NCI-H1436 (cell line): Measurements from ENCODE around the gene RIMS3.
A peak's percentile ranks its signal among the peaks of the same experiment; 100 is the strongest.
"Not testable (repeated sequence)": the region's sequence is repeated elsewhere in the genome, so short reads cannot be mapped to it uniquely, and the experiment has no call there.

ENCODE experiments used
- DNase-seq: peaks from one replicate; lab custom pipeline; 2025; lab: John Stamatoyannopoulos, UW

Gene RIMS3

GRCh38 chr1:40630488-40631223 is 34.8 kb downstream of the RIMS3 start:
- DNase-seq, result peak; percentile 16

DNA sequence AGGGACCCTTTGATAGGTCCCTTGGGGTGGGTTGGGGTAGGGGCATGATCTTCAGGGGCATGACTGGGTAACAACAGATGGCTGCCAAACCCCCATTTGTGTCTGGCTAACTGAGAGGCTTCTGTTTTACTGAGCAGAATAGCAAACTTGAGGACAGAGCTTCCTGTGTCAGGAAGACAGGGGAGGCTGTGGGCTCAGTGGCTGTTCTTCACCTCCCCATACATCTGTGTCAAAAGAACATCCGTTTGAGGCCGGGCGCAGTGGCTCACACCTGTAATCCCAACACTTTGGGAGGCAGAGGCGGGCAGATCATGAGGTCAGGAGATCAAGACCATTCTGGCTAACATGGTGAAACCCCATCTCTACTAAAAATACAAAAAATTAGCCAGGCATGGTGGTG is 35.9 kb downstream of the RIMS3 start:
- DNase-seq, result not testable (repeated sequence)

GRCh38 chr1:40628903-40629292 is 36.6 kb downstream of the RIMS3 start:
- no peak for DNase-seq

DNA sequence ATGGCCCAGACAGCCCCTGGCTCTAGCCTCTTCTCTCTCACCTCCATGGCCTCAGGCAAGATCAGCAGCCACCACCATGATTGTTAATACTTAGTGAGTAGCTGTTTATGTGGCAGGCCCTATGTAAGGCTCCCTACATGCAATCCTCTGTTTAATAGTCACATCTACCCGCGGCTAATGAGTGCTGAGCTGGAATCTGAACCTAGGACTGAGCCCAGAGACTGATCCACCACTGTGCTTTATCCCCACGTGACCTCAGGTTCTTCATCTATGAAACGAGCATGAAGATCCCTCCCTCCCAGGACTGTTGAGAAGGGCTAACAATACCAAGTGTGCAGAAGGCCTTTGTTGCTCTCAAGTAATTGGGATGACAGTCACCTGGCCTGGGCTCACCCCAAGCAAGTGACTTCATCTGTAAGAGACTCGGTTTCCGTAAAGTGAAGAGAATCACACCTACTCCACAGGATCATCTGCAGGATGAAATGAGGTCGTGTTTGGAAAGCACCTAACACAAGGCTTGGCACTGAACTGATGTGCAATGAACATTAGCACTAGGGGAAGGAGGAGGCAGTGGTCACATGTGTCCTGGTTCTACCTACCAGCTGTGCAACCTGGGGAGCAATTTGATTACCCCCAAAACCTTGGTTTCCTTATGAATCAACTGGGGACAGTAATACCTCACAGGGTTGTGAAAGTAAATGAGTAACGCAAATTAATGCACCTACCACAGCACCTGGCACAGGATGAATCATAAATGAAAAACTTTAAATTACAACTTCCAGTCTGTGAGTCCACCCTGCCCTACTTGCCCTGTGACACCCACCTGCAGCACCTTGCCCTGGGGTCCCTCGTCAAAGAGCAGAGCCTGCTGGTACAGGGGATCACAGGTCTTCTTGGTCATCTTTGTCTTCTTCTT is 37.2 kb downstream of the RIMS3 start:
- DNase-seq, result no peak

DNA sequence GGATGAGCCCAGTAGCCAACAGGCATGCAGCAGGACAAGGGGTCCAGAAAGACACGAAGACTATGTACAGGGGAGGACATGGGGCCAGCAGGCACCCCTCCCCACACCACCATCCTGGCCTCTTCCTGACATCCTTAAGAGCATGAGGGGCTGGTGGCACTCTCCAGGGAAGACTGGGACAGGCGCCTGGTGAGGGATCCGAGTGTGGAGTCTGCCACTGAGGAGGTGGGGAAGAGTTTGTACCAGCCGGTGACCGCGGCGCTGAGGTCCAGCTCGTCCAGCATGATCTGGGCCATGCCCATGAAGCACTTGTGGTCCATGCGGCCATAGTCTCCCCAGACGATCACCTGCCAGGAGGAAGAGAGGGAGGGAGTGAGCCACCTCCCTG is 39.1 kb downstream of the RIMS3 start:
- no peak for DNase-seq

DNA sequence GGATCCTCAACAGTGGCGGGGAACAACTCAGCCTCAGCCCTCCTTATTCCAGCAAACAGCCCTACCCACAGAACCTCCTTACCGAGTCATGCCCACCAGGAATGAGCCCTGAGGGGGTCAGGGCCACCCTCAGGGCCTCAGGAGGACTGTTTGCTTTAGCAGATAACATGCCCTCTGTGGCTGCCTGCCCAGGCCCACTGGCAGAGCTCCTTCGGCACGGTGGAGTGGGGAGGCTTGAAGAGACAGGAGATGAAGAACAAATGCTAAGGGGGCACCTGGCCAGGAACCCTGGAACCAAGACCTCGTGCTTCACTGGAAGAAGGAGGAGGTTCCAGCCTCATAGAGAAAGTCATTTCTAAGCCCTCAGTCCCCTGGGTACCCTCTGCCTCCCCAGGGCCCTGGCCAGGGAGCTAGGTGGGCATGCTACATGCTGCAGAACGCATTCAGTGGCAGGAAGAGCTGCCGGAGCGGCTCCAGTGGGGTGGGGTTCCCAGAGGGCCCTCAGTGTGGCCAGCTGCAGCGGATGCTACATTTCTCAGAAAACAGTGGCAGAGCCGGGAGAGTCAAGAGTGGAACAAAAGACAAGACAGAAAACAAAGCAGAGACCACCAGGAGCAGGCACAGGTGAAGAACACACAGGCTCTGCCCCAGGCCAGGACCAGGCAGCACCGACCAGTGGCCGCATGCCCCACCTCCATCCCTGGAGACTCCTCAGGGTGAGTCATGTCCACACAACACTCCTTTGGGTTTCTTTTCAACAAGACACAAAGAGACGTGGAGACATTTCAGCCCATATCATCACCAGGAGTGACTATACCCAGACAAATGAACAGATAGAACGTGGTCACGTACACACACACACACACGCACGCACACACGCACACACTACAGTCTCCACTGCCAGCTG is 39.8 kb downstream of the RIMS3 start:
- no peak for DNase-seq

DNA sequence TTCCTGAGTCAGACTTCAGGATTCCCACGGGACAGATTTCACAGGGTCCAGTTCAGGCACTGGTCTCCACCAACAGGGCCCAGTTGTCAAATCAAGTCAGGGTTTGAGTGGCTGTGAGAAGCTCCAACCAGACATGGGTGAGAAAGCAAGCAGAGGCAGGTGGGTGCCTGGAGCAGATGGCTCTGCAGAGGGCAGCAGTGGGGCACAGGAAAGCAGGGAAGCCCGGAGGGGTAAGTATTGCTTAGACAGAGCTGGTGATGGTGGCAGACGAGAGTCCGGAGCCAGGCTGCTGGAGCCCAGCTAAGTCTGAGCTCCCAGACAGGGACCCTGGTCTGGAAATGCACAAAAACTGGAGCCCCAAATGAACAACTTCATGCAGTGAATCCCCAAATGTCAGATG is 40.4 kb downstream of the RIMS3 start:
- no peak for DNase-seq

GRCh38 chr1:40622936-40623629 is 42.4 kb downstream of the RIMS3 start:
- no peak for DNase-seq

GRCh38 chr1:40621821-40622450 is 43.5 kb downstream of the RIMS3 start:
- no peak for DNase-seq

DNA sequence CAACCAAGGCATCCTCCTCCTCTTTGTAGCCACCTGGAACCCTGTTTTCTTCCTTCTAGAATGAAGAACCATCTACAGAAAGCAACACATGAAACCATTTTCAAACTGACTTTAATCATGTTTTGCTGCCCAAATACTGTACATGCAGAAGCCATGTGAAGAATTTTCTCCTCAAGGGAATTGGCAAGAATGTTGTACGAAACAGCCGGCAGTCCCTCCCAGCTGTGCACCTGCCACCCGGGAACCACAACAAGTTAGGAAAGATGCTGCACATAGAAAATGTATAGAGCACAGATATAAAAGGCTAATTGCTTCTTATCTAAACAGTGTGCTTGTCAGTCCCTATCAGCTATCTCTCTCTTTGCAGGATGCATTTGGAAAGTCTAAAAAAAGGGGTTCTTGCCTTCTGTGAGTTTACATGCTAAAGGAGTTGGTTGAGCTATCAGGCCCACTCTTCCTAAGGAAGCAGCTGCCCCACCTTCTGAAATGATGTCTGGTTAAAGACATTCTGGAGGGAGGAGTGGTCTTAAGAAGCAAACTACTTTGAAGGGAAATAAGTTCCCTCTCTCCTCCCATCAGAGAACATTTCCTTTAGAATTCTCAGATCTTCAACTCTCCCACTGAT is 44.8 kb downstream of the RIMS3 start:
- no peak for DNase-seq

GRCh38 chr1:40620150-40620549 is 45.3 kb downstream of the RIMS3 start:
- no peak for DNase-seq

DNA sequence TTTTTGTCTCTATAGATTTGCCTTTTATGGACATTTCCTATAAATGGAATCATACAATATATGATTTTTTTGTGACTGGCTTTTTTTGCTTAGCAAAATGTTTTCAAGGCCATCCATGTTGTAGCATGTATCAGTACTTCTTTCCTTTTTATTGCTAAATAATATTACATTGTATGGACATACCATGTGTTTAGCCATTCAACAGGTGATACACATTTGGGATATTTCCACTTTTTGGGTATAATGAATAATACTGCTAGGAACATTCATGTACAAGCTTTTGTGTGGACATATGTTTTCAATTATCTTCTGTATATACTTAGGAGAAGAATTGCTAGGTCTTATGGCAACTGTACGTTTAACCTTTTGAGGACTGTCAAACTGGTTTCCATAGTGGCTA is 47.4 kb downstream of the RIMS3 start:
- no peak for DNase-seq

DNA sequence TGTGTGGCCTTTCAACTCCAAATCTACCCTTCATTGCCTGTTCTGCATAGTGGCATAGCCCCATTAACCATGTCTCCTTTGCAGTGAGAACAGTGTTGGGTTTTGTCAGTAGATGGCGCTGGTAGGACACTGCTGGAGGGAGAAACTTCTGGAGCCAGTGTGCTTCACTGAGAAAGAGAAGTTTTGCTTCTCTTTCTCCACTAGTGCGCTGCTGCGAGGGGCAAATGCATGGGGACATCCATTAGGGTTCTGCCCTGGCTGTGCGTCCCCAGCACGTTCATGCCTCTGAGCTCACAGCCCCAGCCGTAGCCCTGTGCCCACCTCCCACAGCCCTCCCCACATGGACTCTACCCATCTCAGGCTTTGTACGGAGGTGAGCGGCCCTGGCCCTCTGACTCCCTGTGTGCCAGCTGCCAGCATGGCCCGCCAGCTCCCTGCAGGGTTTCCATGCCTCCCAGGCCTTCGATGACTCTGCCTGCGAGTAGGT is 53.1 kb downstream of the RIMS3 start:
- DNase-seq, result peak; percentile 73

DNA sequence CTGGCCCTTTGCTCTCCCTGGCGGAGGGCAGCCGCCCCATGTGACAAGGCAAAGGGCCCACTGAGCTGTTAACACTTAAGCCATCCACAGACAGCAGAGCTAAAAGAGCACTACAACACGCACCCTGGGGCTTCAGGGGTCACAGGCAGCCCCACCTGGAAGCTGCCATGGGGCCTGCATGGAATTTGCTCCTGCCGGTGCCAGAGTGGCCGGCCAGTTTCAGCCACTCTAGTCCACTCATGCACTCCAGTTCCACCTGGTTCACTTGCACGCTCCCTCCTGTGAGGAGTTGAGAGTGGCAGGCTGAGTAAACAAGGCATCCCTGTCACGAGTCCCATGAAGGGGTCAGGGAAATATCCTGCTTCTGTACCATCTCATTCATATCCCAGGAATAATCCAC is 55.3 kb downstream of the RIMS3 start:
- DNase-seq, result no peak

GRCh38 chr1:40607921-40608320 is 57.6 kb downstream of the RIMS3 start:
- DNase-seq, result no peak

DNA sequence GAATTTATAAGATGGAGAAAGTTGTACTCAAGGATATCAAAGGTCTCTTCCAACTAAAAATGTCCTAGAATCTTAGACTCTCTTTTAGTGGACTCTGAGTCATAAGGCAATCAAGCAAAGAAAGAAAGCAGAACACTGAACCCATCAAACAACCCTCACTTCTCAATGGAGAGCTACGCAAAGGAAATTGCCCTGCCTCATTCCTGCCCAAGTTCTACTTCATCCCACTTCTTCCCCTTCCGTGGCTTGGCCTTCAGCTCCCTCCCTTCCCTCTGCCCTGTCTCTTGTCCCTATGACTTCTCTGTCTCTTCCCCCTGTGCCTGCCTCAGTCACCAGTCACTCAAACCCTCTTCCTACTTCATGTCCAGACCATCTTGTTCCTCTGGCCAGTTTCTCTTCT is 58.5 kb downstream of the RIMS3 start:
- DNase-seq, result no peak

DNA sequence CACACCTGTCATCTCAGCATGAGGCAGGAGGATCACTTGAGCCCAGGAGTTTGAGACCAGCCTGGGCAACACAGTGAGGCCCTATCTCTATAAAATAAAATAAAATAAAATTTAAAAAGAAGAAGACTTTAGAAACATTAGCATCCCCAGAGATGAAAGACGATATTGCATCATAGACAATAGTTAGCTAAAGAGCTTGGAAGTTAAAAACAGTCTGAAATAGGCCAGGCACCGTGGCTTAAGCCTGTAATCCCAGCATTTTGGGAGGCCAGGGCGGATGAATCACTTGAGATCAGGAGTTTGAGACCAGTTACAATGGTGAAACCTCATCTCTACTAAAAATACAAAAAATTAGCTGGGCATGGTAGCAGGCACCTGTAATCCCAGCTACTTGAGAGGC is 59.3 kb downstream of the RIMS3 start:
- no peak for DNase-seq

- DNase-seq, result no peak
These were observed 65.6 kb downstream of the RIMS3 start for GRCh38 chr1:40599926-40600325.

DNA sequence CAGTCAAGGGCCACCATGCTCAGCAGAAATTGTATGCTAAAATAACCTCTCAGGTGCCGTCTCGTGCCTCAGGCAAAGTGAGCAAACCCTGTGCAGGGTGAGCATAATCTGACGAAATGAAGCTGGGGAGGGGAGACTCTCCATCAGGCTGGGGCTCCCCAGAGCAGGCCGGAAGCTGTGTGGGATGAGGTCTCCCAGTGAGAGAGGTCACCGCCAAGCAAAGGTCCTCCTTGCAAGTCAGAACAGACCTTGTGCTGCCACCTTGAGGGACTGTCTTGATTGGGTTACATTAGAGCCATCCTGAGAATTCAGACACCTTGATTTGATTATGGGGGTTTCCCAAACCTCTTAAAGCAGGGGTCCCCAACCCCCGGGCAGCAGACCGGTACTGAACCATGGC is 69.9 kb downstream of the RIMS3 start:
- DNase-seq, result no peak

GRCh38 chr1:40594187-40594531 is 71.3 kb downstream of the RIMS3 start:
- DNase-seq, result no peak
